Right lung (tissue), 5 donors: ENCODE data around the gene TFAP2E. TPM values are rescaled to one million over a fixed set of nuclear protein-coding genes. Genes with fewer than 3 reads are reported as not detected.
"Not testable (repeated sequence)": the region's sequence is repeated elsewhere in the genome, so short reads cannot be mapped to it uniquely, and the experiment has no call there.

Source experiments
- DNase-seq, 2 donors: peaks; one replicate each; pipeline ENCODE4 v3.0.0-alpha.2; 2013
- polyA plus RNA-seq, 5 donors: library from polyadenylated mRNA; unstranded; fragments of 120-200 nt; gene quantifications; one replicate each; pipeline versions ENCODE4 v1.2.1 to v1.2.3, GENCODE V29; 2013; ENCODE audit warnings: inconsistent platforms in 1 of 5, low replicate concordance in 1 of 5; ENCODE audit not compliant: insufficient read length in 5 of 5, insufficient read depth in 1 of 5

Gene TFAP2E
- polyA plus RNA-seq, 5 donors: 3.0 to 7.3 (median 4.2) TPM

DNA sequence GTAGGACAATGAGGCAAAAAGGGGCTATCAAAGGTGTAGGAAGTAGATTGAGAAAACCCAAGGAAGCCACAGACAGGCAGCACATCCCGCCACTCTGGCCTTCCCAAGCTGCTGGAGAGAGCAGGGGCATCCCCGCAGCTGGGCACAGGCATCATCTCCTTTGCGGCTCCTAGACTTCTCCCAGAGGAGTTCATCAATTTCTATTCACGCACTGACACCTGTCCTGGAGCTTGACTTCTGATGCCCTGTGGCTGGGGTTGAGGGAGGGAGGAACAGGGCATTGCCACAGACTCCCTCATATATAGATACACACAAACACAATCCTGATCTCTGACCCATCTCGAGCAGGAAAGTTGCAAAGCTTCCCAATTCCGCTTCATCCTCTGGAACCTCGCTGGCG lies 1.9 kb upstream of the TFAP2E start:
- DNase-seq: no peak

DNA sequence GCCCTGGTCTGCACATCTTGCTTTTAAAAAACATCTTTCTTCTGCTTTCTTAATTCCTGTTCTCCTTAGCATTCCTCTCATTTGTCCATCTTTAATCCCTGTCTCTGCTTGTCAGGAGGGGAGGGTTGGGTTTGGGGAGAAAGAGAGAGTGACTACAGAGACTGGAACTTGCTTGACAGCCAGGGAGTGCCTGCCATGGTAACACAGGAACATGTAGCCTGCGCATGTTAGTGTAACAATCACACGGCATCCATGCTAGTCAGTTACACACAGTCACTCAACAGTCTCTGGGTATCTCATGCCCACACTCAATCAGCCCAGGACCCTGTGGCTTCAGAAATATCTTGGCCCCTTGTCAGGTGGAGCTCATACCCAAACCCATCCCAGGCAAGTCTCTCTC lies 818 bp upstream of the TFAP2E start:
- no peak for DNase-seq

DNA sequence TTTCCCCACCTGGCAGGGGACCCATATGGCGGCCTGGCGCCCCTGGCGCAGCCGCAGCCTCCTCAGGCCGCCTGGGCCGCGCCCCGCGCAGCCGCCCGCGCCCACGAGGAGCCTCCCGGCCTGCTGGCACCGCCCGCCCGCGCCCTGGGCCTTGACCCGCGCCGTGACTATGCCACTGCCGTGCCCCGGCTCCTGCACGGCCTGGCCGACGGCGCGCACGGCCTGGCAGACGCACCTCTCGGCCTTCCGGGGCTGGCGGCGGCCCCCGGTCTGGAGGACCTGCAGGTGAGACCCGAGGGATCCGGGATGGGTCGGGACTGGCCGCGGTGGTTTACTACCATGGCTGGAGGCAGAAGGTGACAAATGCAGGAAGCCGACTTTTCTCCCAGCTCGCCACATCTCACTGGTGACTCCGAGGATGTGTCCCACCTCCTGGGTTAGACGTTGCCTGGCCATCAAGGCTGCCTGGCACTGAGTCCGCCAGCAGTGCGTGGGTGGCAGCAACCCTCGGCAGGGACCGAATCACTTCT lies 1.1 kb downstream of the TFAP2E start:
- no peak for DNase-seq

DNA sequence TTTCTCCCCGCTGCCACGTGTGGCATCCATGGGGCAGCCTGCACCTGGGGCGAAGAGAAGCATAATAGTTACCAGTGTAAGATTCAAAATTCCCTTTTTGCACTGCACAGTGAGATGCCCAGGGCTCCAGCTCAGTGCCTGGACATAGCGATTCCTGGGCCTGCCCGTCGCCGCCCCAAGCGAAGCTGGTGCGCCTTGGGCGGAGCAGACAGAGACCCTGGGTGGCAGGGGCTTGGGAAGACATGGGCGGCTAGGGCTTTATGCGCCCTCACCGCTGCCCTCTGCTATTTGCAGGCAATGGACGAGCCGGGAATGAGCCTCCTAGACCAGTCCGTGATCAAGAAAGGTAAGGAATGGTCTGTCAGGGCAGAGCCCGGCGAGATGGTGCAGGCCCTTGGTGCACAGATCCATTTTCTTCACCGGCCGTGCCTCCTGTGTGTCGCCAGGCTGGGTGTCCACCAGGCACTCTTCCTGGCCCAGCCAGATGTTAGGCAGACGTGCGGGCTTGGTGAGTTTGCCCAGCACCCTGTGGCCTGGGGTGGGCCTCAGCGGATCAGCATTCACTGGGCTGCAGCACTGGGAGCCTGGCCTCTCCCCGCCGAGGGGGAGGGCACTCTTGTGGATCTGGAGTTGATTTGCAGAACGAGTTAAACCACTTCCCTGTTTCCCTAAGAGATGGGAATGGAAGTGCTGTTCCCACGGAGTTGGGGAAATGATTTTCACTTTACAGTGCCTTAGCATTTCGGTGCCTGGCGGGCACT lies 1.7 kb downstream of the TFAP2E start:
- DNase-seq: peak in 1 of 2 donors; percentile 55

DNA sequence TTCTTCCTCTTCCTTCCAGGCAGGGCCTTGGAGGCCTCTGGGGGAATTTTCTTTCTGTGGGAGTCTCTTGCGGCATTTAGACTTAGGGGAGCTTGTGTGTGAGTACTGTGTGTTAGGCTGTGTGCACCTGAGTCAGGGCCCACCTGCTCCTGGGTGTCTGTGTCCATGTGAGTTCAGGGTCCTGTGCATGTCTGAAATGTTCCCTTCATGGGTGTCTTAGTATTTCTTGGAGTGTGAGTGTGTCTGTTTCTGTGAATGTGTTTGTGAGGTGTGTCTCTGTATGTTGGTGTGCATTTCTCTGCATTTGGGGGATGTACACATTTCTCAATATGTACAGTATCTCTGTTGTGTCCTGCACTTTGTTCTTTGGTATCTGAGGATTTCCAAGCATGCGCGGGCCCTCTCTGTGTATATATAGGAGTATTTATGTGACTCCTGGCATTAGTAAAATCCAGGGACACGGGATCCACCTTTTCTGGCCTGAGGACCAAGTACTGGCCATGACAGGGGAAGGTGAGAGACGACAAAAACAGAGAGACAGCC lies 2.4 kb downstream of the TFAP2E start:
- no peak for DNase-seq

DNA sequence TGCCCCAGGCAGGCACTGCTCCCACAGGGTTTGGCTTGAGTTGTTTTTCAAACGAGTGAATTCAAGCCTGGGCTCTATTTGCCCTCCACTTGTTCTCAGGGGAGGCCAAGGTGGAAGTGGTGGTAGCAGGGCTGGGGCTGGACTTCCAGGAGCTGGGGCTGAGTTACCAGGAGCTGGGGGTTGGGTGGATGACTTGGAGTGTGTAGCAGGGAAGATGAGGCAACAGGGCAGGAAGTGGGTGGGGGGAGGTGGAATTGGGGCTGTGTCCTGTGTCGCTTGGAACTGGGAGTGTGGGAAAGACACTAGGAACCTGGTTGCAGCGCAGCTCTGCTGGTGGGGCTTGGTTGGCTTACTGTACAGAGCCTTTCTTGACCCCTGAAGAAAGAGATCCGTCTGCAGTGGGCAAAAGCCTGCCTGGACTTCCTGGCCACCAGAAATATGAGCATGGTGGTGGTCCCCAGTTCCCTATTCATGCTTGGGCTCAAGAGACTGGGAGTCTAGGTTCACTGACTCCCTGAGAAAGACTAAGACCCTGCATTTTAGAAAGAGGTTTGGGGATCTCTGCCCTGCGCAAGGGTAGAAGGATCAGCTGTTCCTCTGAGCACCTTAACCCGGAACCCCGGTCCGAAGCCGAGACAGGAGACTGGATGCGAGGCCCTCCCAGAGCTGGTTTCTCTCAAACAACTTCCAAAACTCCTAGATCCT lies 3.1 kb downstream of the TFAP2E start:
- no peak for DNase-seq

DNA sequence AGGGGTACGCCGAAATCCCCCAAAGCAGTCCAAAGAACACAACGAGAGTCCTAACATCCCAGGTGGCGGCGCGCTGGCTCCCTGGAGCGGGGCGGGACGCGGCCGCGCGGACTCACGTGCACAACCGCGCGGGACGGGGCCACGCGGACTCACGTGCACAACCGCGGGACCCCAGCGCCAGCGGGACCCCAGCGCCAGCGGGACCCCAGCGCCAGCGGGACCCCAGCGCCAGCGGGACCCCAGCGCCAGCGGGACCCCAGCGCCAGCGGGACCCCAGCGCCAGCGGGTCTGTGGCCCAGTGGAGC lies 3.6 kb downstream of the TFAP2E start:
- DNase-seq: not testable (repeated sequence)

DNA sequence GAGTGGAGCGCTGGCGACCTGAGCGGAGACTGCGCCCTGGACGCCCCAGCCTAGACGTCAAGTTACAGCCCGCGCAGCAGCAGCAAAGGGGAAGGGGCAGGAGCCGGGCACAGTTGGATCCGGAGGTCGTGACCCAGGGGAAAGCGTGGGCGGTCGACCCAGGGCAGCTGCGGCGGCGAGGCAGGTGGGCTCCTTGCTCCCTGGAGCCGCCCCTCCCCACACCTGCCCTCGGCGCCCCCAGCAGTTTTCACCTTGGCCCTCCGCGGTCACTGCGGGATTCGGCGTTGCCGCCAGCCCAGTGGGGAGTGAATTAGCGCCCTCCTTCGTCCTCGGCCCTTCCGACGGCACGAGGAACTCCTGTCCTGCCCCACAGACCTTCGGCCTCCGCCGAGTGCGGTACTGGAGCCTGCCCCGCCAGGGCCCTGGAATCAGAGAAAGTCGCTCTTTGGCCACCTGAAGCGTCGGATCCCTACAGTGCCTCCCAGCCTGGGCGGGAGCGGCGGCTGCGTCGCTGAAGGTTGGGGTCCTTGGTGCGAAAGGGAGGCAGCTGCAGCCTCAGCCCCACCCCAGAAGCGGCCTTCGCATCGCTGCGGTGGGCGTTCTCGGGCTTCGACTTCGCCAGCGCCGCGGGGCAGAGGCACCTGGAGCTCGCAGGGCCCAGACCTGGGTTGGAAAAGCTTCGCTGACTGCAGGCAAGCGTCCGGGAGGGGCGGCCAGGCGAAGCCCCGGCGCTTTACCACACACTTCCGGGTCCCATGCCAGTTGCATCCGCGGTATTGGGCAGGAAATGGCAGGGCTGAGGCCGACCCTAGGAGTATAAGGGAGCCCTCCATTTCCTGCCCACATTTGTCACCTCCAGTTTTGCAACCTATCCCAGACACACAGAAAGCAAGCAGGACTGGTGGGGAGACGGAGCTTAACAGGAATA lies 4.2 kb downstream of the TFAP2E start:
- DNase-seq: no peak

DNA sequence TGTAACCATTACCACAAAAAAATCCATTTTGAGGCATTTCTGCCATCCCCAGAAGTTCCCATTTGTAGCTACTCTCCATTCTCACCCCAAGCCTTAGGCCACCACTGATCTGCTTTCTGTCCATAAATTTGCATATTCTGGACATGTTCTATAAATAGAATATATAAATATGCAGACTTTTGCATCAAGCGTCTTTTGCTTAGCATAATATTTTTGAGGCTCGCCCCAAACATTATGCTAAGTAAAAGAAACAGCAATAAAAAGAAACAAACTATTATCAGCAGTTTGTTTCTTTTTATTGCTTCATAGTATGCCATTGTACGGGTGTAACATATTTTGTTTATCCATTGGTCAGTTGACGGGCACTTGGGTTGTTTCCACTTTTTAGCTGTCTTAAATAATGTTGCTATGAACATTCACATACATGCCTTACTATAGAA lies 7.9 kb downstream of the TFAP2E start:
- no peak for DNase-seq

DNA sequence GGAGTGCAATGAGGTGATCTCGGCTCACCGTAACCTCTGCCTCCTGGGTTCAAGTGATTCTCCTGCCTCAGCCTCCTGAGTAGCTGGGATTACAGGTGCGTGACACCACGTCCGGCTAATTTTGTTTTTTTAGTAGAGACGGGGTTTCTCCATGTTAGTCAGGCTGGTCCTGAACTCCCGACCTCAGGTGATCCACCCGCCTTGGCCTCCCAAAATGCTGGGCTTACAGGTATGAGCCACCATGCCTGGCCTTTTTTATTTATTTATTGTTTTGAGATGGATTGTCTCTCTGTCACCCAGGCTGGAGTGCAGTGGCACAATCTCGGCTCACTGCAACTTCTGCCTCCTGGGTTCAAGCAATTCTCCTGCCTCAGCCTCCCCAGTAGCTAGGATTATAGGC lies 8.5 kb downstream of the TFAP2E start:
- DNase-seq: not testable (repeated sequence)

DNA sequence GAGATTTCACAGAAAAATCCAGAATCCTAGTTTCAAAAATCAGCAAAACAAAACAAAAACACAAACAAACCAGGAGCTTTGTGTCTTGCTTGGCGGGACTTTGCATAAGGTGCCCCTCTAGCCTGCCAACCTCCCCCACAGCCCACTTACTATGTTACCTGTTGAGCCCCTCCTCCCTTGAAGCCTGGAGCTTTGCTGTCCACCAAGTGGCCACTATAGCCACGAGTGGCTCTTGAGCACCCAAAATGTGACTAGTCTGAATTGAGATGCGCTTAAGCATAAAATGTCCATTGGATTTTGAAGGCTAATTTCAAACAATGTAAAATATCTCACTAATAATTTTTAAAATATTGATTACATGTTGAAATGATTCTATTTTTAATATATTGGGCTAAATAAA lies 12.2 kb downstream of the TFAP2E start:
- no peak for DNase-seq

DNA sequence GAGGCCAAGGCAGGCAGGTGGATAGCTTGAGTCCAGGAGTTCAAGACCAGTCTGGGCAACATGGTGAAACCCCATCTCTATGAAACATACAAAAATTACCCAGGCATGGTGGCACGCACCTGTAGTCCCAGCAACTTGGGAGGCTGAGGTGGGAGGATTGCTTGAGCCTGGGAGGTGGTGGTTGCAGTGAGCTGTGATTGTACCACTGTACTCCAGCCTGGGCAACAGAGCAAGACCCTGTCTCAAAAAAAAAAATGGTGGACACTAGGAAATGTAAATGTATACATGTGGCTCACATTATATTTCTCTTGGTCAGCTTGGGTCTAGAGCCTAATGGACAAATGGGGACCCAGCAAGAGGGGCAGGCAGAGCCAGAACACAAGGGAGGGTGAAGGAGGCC lies 12.7 kb downstream of the TFAP2E start:
- not testable (repeated sequence) for DNase-seq

DNA sequence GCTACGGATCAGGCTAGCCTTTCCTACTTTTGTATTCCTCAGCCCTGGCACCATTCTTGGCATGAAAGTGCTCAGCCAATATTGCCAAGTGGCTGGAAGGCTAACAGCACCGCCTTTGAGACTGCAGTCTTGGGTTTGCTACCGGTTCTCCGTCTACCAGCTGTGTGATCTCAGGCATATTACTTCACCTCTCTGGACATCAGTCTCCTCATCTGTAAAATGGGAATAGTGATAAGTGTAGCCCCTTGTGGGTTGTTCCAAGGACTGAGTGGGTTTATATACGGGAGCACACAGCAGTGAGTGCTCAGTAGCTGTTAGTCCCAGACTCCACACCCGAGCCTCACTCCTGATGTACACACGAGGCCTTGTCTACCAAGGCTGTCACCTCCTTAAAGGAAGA lies 13.7 kb downstream of the TFAP2E start:
- DNase-seq: no peak

DNA sequence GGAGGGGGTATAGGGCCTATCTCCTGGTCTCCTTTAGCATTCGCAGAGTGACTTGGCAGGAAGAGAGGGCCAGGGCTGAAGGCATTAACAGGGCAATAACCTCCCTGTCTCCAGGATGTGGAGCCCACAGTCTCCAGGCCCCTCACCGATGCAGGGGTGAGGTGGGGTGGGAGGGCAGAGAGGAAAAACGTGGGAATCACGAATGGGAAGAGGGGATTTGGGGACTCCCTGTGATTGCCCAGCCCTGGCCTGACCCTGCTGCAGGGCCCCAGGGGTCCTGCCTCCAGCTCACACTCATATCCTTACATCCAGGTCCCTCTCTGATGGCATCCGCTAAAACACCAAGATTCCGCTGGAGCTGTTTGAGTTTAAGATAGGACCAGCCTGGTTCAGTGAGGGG lies 14.6 kb downstream of the TFAP2E start:
- DNase-seq: no peak

DNA sequence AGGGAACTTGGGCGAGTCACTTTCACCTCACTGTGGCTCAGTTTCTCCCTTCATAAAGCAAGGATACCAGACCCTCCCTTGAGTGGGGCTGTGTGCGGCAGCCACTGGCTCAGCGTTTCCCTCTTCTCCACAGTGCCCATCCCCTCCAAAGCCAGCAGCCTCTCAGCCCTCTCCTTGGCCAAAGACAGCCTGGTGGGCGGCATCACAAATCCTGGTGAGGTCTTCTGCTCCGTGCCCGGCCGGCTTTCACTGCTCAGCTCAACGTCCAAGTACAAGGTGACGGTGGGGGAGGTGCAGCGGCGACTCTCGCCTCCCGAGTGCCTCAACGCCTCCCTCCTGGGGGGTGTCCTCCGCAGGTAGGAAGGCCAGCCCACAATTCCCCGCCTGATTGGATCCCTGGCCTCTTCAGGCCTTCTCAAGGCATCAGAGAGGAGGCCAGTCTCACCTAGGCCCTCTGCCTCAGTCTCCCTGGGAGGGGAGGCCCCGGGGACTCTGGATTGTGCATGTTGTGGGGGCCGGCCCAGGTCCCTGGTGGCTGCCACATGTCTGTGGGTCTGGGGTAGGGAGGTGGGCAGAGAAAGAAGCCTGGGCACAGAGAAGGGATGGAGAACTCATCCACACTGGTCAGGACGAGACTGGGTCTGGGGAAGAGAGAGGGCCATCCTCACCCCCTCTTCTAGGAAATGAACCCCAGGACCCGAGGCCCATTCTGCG lies 15.2 kb downstream of the TFAP2E start:
- no peak for DNase-seq

DNA sequence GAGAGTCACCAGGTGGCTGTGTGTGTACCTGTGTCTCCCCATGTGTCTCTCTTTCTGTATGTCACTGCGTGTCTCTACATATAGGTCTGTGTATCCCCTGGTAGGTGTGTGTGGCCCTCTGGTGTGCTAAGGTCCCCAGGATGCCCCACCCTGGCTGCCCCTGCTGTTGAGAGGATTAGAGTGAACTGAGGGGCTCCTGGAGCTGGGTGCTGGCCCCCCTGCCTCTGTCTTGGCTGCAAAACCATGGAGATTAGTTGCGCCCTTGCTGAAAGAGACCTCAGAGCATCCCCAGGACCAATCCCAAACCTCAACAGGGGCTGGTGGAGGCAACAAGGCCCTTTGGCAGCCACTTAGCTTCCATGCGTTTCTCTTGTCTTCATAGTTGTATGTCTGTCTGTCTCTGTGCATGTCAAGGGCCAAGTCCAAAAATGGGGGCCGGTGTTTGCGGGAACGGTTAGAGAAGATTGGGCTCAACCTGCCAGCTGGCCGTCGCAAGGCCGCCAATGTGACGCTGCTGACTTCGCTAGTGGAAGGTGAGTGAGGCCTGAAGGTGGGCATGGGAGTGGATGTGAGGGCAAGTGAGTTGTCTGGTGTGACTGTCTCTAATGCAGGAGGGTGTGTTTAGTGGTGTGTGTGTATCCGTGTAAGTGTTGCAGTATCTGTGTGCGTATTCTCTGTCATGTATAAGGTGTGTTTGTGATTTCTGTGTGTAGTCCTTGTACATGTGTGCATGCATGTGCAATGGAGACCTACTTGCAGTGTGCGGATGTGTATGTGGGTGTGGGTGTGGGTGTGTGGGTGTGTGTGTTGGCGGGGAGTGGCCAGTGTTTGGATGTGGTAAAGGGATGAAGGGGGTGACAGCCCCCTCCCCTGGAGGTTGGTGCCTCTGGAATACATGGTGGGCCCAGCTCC lies 16.7 kb downstream of the TFAP2E start:
- DNase-seq: no peak

DNA sequence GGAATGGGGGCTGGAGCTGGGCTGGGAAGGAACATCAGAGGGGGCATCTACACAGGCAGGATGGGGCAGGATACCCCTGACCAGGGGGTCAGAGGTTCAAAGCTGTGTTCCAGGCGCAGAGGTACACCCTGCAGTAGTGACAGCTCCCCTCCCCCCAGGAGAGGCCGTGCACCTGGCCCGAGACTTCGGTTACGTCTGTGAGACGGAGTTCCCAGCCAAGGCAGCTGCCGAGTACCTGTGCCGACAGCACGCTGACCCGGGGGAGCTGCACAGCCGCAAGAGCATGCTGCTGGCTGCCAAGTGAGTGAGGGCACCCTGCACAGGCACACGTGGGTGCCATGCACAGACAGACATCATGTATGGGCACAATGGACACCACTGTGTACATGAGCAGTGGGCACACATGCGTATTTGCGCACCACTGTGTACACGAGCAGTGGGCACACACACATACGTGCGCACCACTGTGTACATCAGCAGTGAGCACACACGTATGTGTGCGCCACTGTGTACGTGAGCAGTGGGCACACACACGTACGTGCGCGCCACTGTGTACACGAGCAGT lies 17.4 kb downstream of the TFAP2E start:
- no peak for DNase-seq

DNA sequence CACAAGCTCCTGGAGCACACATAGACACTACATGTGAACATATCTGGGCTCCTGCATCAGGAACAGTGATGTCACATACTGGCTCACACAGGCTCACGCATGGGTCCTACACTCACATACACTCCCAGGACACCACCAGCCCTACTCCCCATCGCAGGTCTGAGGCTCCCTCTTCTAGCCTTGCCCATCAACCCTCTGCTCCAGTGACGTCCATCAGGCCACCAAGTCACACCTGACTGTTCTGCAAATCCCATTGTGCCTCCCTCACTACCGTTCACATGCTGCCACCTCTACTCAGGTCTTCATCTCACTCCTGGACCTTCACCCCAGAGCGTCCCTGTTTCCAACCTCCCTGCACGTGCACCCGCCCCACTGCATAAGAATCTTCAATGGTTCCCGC lies 18.1 kb downstream of the TFAP2E start:
- DNase-seq: no peak

DNA sequence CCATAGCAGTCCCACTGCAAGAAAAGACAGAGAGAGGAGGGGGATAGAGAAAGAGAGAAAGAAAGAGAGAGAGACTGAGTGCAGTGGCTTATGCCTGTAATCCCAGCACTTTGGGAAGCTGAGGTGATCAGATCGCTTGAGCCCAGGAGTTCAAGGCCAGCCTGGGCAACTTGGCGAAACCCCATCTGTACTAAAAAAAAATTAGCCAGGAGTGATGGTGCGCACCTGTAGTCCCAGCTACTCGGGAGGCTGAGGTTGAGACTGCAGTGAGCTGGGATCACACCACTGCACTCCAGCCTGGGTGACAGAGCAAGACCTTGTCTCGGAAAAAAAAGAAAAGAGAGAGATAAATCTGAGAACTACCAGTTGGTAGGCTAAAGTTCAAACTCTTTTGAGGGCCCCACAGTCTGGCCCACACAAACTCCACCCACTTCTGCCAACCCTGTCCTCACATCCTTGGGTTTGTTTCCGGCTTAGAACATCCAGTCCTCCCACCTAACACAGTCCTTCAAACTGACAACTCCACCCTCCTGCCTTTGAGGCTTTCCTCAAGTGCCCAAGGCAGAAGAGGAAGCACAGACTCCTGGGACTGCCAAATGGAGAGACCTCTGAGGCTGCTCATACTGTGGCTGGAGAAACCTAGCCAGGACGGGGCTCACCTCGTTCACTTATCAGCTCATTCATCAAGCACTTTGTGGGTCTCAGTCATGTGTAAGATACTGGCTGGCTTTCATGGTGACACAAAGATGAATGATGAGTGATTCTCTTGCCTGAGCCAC lies 20.1 kb downstream of the TFAP2E start:
- DNase-seq: no peak
